T-helper 17 cell (primary cell): ENCODE results near the gene ZFP57. TPM values are rescaled to one million over a fixed set of nuclear protein-coding genes. Genes with fewer than 3 reads are reported as not detected.

ENCODE experiments used
- total RNA-seq, 4 donors: library from RNA in 2 of 4; stranded (reverse) in 2 of 4; gene quantifications; one replicate each; pipeline ENCODE4 v1.2.3 and lab custom pipeline; 2022 to 2026

Gene ZFP57
- total RNA-seq, 2 donors from 2014 or later, result 3.1 TPM; not detected in 1

Other genes starting within 250 kb of the ZFP57 start
- not detected for gene OR10C1, start 241.8 kb downstream of the ZFP57 start, total RNA-seq
- gene OR11A1, start 224.1 kb downstream of the ZFP57 start, total RNA-seq, result not detected
- not detected for gene OR2H1, start 224.0 kb downstream of the ZFP57 start, total RNA-seq
- gene MAS1L, start 193.2 kb downstream of the ZFP57 start, total RNA-seq, result not detected
- gene UBD, start 121.4 kb downstream of the ZFP57 start, total RNA-seq, result not detected
- not detected for gene OR2H2, start 96.0 kb downstream of the ZFP57 start, total RNA-seq
- 100 to 1,000 TPM; 101 to 139 TPM for gene GABBR1, start 48.0 kb downstream of the ZFP57 start, total RNA-seq
- gene MOG, start 24.1 kb downstream of the ZFP57 start, total RNA-seq, result not detected
- gene HLA-F, start 42.3 kb upstream of the ZFP57 start, total RNA-seq, result 100 to 1,000 TPM; 629 to 717 TPM
- under 1 TPM in 1 of 2 donors, not detected in 1; 0.85 TPM for gene HLA-G, start 146.7 kb upstream of the ZFP57 start, total RNA-seq